Mesenteric fat pad (tissue), 1 donor: ENCODE measurements around the gene L1TD1. TPM values are rescaled to one million over a fixed set of nuclear protein-coding genes. Genes with fewer than 3 reads are reported as not detected.
"Not testable (repeated sequence)": the region's sequence is repeated elsewhere in the genome, so short reads cannot be mapped to it uniquely, and the experiment has no call there.

Experiments used
- DNase-seq: peaks from one replicate; pipeline ENCODE4 v3.0.0-alpha.2; 2020; ENCODE audit warnings: low spot score
- long read RNA-seq: library from polyadenylated mRNA; unstranded; transcript quantifications from one replicate; pipeline ENCODE4 v2.0.0, GENCODE V29; 2020
- total RNA-seq: library from RNA; stranded (reverse); fragmentation: NEBNext Ultra II Directional; extraction: Animal tissue kit (Norgen Biotek cat#: 25700); gene quantifications from one replicate; pipeline ENCODE4 v1.2.1, GENCODE V29; 2021
- donor health status: DM: yes; HTN: yes; CAD: no.

Gene L1TD1, protein sequence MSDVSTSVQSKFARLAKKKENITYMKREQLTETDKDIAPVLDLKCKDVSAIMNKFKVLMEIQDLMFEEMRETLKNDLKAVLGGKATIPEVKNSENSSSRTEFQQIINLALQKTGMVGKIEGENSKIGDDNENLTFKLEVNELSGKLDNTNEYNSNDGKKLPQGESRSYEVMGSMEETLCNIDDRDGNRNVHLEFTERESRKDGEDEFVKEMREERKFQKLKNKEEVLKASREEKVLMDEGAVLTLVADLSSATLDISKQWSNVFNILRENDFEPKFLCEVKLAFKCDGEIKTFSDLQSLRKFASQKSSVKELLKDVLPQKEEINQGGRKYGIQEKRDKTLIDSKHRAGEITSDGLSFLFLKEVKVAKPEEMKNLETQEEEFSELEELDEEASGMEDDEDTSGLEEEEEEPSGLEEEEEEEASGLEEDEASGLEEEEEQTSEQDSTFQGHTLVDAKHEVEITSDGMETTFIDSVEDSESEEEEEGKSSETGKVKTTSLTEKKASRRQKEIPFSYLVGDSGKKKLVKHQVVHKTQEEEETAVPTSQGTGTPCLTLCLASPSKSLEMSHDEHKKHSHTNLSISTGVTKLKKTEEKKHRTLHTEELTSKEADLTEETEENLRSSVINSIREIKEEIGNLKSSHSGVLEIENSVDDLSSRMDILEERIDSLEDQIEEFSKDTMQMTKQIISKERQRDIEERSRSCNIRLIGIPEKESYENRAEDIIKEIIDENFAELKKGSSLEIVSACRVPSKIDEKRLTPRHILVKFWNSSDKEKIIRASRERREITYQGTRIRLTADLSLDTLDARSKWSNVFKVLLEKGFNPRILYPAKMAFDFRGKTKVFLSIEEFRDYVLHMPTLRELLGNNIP
- 0.42 TPM for total RNA-seq
- long read RNA-seq, partial matches to known transcripts: 0 of 2 reads
- long read RNA-seq, other reads (novel, unspliced or antisense): 2 of 2 reads

DNA sequence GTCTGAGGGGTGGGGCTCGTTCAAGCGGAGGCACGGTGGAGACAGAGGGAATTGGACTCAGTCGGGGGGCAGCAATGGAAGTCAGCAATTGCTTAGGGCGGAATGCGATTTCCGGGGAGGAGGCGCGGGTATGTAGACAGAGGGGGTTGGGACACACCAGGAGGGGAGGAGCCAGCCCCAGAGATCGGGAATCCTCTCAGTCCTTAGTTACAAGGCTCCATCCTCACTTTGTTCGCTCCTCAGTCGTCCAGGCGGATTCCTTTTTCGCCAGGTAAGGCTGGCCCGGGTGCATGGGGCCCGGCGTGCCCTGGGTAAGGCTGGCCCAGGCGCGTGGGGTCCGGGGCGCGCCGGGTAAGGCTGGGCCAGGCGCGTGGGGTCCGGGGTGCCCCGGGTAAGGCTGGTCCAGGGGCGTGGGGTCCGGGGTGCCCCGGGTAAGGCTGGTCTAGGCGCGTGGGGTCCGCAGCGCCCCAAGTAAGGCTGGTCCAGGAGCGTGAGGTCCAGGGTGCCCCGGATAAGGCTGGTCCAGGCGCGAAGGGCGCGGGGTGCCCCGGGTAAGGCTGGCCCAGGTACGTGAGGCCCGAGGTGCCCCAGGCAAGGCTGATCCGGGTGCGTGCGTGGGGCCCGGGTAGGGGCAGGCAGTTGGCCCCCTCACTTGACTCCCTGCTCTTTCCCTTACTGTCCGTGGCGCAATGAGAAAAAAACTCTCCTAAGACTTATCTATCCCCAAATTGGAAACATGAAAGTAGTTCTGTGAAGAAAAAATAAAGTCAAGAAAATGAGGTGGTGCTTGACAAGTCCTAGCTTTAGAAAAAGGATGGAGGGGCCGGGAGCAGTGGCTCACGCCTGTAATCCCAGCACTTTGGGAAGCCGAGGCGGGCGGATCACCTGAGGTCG, at the start of gene L1TD1:
TSS of gene L1TD1 (plus strand) at position 199 of the 894 bp plus-strand sequence. CDS start 11,780 bp downstream, outside the sequence.
- no peak for DNase-seq

DNA sequence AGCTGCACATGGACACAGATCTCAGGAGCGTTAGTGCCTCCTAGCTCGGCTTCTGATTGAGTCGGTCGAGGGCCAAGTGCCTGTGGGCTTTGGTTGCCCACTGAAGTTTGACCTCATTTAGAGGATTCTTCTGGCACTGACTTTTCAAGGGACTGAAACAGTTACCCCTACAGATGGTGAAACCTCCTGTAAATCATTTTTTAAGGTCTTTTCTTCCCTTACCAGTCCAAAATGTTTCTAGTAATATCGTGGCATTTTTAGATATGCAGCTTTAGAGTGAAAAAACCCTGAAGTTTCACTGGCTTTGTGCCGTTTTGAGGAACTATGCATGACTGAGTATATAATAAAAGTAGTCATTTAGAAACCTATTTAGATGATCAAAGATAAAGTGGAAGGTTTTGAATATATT, 34.7 kb upstream of the L1TD1 start:
- no peak for DNase-seq

DNA sequence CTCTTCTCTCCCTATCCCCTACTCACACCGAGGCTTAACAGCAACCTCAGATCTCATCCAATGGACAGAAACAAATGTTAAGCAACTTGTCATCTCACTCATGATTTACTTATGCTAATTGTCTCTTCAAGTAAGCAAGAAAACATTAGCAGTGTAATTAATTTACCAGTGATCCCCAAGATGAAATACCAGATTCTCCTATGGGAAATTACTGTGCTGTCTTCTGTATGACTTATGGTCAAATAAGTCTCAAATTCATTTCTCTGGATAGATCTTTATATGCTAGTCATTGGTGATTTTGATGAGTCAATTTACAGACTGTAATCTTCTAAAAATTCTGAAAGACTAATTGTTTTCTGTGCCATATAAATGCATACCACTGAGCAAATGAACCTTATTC, 32.9 kb upstream of the L1TD1 start:
- no peak for DNase-seq

DNA sequence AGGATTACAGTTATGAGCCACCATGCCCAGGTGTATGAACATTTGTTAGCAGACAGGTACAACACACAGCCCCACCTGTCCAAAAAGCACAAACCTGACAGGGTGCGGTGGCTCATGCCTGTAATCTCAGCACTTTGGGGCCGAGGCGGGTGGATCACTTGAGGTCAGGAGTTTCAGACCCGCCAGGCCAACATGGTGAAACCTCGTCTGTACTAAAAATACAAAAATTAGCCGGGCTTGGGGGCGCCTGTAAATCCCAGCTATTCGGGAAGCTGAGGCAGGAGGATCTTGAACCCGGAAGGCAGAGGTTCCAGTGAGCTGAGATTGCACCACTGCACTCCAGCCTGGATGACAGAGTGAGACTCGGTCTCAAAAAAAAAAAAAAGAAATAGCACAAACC, 24.3 kb upstream of the L1TD1 start:
- DNase-seq: not testable (repeated sequence)

DNA sequence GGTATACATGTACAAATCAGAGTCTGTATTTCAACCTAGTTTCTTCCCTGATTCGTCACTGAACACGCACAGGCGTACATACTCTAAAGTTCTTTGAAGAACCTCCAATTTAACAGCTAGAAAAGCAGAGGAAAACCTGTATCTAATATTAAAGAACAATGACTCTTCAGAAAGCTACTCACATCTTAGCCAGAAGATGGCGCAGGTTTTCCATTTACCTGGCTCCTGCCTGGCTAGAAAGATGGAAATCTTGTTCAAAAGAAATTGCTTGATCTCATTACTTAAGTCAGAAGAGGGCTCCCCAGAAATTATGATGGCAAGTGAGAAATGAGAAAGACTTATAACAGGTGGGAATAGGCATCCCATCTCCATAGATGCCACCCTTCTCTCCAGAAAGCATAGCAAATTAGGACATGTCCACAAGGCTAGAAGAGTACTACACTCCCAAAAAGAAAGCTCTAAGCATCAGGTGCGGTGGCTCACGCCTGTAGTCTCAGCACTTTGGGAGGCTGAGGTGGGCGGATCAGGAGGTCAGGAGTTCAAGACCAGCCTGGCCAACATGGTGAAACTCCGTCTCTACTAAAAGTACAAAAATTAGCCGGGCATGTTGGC, 19.0 kb upstream of the L1TD1 start:
- no peak for DNase-seq

DNA sequence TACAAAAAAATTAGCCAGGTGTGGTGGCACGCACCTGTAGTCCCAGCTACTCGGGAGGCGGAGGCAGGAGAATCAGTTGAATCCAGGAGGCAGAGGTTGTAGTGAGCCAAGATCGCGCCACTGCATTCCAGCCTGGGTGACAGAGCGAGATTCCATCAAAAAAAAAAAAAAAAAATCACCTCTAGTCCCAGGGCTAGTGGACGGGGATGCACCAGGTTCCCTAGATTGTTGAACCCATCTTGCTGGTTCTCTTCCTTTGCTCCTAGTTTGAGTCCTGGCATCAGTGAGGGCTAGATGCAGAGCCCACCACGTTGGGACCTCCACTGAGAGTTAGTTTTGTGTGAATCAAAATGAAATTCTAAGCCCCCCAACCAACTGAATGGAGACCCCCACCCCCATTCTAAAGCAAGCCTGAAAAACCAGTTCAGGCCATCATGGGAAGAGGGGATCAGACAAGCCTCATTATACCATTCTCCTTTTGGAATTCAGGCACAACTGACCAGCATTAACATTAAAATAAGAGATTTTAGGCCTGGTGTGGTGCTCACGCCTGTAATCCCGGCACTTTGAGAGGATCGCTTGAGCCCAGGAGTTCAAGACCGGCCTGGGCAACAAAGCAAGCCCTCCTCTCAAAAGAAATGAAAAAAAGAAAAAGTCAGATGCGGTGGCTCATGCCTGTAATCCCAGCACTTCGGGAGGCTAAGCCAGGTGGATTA, 17.9 kb upstream of the L1TD1 start:
- DNase-seq: peak; percentile 74

DNA sequence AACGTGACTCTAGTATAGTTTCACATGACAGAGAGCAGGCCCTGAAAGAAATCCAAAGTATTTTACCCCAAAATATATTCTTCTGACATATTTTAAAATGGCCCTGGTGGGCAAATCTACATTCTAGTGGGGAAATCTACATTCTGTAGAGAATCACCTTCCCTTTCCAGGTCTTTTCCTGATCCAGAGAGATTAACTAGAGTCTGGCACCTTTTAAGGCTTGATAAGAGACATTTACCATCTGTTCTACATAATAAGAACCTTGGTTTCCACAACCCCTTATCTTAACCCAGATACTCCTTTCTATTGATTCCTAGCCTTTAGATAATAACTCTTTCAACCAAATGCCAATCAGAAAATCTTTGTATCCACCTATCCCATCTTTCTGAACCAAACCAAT, 17.0 kb upstream of the L1TD1 start:
- no peak for DNase-seq

DNA sequence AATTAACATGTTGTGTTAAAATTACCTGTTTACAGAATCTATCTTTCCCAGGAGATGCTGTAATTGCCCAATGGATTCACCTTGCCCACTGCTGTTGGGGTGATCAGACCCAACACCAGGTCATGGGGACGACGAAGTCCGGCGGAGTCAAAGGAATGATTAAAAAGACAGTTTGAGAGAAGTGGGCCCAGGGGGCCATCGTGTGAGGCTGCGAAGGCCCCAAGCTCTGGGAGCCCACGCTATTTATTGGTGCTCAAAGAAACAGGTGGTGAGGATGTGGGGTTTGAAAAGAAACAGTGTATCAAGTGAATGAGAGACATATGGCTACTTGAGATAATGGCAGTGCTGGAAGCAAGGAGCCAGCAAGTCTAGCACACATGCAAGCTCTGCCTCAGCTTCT, 16.3 kb upstream of the L1TD1 start:
- peak; percentile 68 for DNase-seq

DNA sequence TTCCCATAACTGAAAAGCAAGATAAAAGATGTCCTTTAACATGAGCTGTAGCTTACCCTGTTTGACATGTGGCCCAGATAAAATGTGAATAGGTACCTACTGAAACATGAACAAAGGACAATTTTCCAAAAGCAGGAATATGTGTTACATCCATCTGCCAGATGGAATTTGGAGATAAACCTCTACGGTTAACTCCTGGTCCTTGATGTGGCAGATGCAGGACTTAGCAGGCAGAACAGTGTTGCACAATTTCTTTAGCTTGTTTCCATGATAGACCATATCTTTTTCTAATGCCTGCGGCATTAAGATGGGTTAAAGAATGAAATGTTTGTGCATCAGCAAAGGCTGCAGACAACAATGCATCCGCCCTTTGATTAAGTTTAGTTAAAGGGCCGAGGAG, 14.6 kb upstream of the L1TD1 start:
- not testable (repeated sequence) for DNase-seq

DNA sequence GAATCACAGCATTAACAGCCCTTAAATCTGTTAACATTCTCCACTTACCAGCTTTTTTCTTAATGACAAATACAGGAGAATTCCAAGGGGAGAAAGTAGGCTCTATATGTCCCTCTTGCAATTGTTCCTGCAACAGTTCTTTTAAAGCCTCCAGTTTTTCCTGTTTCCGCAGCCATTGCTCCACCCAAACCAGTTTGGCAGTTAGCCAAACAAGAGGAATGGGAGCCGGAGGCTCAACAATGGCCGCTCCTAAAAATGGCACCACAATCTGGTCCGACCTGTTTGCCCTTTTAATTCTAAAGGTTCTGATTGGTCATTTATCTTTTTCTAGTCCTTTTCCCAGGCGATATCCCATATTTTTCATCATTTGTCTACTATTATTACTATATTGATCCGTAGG, 14.0 kb upstream of the L1TD1 start:
- DNase-seq: peak; percentile 18

DNA sequence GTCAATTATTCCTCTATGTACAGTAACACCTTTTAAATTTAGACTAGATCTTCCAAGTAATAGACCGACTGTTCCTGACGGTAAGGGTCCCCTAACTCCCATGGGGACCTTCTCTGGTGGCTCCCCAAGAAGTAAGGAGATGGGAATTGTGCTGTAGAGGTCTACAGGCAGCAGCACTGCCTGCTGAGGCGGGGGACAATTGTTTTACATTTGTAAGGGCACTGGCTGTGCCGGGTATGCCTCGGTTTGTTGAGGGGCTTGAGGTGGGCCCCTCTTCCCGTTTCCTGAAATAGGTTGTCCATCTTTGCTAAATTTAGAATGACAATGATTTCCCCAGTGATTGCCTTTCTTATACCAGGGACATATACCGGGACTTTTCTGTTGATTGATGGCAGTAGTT, 13.1 kb upstream of the L1TD1 start:
- DNase-seq: no peak

DNA sequence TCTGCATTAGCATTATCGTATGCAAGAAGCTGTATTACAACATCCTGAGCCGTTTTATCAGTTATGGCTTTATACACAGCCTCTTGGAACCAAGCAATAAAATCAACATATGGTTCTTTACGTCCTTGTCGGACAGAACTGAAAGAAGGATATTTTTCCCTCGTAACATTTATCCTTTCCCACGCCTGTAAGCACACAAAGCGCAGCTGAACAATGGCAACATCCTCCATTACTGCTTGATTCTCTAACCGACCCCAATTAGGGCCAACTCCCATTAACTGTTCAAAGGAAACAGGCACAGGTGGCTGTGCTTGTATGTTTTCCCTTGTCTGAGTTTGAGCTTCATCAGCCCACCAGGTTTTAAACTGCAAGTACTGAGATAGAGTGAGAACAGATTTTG, 12.5 kb upstream of the L1TD1 start:
- not testable (repeated sequence) for DNase-seq

DNA sequence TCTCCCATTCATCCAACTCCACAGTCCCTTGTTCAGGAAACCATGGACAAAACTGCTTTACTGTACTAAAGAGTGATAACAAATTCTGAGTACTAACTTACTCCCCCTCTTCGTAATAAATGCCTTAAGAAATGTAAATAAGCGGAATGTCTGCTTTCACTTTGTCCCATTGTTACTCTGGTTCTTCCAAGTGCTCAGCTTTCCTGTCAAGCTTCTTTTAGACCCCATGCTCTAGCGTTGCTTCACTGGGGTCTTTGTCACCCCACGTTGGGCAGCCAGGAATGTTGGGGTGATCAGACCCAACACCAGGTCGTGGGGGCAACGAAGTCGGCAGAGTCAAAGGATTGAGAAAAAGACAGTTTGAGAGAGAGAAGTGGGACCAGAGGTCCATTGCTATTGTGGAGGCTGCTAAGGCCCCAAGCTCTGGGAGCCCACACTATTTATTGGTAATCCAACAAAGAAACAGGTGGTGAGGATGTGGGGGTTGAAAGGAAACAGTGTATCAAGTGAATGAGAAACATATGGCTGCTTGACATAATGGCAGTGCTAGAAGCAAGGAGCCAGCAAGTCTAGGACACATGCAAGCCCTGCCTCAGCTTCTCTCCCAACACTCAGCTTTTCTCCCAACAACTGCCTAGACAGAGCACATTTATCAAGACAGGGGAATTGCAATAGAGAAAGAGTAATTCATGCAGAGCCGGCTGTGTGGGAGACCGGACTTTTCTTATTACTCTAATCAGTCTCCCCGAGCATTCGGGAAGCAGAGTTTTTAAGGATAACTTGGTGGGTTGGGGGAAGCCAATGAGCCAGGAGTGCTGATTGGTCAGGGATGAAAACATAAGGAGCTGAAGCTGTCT, 11.3 kb upstream of the L1TD1 start:
- not testable (repeated sequence) for DNase-seq

DNA sequence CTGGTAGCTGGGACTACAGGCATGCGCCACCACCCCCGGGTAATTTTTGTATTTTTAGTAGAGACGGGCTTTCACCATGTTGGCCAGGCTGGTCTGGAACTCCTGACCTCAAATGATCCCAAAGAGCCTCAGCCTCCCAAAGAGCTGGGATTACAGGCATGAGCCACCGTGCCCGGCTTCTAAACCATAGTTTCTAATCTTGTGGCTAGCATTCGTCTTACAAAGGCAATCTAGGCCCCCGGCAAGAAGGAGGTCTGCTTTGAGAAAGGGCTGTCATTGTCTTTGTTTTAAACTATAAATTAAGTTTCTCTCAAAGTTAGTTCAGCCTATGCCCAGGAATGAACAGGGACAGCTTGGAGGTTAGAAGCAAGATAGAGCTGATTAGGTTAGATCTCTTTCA, 10.3 kb upstream of the L1TD1 start:
- no peak for DNase-seq

DNA sequence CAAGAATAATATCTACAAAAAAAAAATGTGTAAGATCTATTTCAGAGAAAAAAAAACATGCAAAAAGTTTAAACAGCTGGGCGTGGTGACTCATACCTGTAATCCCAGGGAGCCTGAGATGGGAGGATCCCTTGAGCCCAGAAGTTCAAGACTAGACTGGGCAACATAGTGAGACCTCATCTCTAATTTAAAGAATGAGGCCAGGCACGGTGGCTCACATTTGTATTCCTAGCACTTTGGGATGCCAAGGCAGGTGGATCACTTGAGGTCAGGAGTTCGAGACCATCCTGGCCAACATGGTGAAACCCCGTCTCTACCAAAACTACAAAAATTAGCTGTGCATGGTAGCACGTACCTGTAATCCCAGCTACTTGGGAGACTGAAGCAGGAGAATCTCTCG, 9.4 kb upstream of the L1TD1 start:
- DNase-seq: not testable (repeated sequence)

DNA sequence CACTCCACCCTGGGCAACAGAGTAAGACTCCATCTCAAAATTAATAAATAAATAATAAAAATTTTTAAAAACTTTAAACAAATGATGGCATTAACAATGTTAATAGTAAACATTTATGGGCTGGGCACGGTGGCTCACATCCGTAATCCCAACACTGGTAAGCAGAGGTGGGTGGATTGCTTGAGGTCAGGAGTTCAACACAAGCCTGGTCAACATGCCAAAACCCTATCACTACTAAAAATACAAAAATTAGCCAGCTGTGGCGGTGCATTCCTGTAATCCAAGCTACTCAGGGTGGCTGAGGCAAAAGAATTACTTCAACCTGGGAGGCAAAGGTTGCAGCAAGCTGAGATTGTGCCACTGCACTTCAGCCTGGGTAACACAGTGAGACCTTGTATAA, 9.0 kb upstream of the L1TD1 start:
- DNase-seq: no peak

DNA sequence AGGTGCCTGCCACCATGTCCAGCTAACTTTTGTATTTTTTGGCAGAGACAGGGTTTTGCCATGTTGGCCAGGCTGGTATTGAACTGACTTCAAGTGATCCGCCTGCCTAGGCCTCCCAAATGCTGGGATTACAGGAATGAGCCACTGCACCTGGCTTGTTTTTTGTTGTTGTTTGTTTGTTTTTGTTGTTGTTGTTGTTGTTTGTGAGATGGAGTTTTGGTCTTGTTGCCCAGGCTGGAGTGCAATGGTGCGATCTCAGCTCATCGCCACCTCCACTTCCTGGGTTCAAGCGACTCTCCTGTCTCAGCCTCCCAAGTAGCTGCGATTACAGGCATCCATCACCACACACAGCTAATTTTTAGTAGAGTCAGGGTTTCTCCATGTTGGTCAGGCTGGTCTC, 7.1 kb upstream of the L1TD1 start:
- DNase-seq: peak; percentile 60

DNA sequence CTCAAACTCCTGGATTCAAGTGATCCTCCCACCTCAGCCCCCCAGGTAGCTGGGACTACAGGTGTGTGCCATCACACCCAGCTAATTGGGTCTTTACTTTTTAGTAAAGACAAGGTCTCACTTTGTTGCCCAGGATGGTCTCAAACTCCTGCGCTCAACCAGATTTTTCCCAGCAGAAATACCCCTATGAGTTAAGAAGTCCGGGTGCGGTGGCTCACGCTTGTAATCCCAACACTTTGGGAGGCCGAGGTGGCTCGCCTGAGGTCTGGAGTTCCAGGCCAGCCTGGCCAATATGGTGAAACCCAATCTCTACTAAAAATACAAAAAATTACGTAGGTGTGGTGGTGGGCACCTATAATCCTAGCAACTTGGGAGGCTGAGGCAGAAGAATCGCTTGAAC, 6.5 kb upstream of the L1TD1 start:
- no peak for DNase-seq

DNA sequence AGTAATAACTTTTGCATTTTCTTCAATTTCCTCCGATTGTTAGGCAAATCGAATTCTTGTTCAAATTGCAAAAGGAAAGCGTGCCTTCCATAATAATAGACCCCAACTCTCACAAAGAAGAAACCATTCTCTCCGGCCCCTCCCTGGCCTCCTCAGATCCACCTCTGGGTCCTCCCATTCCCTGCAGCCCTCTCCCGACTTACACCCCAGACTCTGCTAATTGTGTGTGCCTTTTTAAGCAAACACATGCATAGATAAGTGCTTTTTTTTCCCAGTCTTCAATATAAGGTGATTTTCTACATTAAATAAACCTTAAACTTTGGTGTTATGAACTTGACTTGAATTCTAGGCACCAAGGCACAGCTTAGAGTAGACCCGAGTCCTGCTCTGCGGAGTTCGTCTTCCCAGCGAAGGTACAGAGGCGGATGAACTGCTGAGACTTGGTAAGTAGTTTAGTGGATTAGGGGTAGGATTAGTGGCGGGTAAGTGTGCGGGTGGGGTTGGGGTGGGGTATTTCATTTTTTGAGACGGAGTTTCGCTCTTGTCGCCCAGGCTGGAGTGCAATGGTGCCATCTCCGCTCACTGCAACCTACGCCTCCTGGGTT, 1.5 kb downstream of the L1TD1 start:
- DNase-seq: no peak
